Testis (tissue), 5 donors: Measurements from ENCODE around the gene MYH13. TPM values are rescaled to one million over a fixed set of nuclear protein-coding genes. Genes with fewer than 3 reads are reported as not detected.

Source experiments
- DNase-seq: peaks from one replicate; pipeline ENCODE4 v3.0.0-alpha.2; 2019
- H3K27ac ChIP-seq, 2 donors: fragments of 200-600 bp; sonication (generic); one replicate each; pipeline ENCODE4 v1.5.1; 2019
- H3K27me3 ChIP-seq: fragments of 200-600 bp; sonication (generic); one replicate; pipeline ENCODE4 v1.5.1; 2019
- H3K36me3 ChIP-seq: fragments of 200-600 bp; sonication (generic); one replicate; pipeline ENCODE4 v1.5.1; 2017; ENCODE audit warnings: low read depth; ENCODE audit errors: missing control alignments
- H3K4me1 ChIP-seq: fragments of 200-600 bp; sonication (generic); one replicate; pipeline ENCODE4 v1.5.1; 2019
- H3K4me3 ChIP-seq, 2 donors: fragments of 200-600 bp; sonication (generic); one replicate each; pipeline ENCODE4 v1.5.1; 2017 to 2019
- H3K9me3 ChIP-seq: fragments of 200-600 bp; sonication (generic); one replicate; pipeline ENCODE4 v1.5.1; 2017
- CTCF ChIP-seq, 3 experiments: fragments of 450-650 bp in 2 of 3; fragments of 200-600 bp in 1 of 3; sonication (generic) in 1 of 3; IDR thresholded peaks; one replicate each; pipeline ENCODE4 v1.5.1; 2016 to 2019; ENCODE audit warnings: antibody characterized with exemption in 3 of 3, mild to moderate bottlenecking in 2 of 3, moderate library complexity in 1 of 3
- POLR2A ChIP-seq: fragments of 450-650 bp; IDR thresholded peaks from one replicate; pipeline ENCODE4 v1.6.1; 2017; ENCODE audit warnings: antibody characterized with exemption, mild to moderate bottlenecking, moderate library complexity
- WGBS, 2 donors: methylation state at CpG; one replicate each; pipeline ENCODE4 v1.1.5; 2018; 5-methylcytosine and 5-hydroxymethylcytosine counted together
- intact Hi-C: fragments of 100-400 bp; cut with DNase I; formaldehyde crosslinking; loops from one replicate; pipeline ENCODE4 v1.15.1; 2023; ENCODE audit warnings: low total_unique reads
- long read RNA-seq, 2 donors: transcript quantifications; one replicate each; lab custom pipeline, GENCODE V29; 2026
- polyA plus RNA-seq: library from polyadenylated mRNA; stranded (reverse); fragments of 350-450 nt; fragmentation: Illumina TruSeq; extraction: RNeasy Lipid Tissue Mini Kit (QIAGEN cat#74804); gene quantifications from one replicate; pipeline ENCODE4 v1.2.3, GENCODE V29; 2014; ENCODE audit warnings: low read depth, low replicate concordance; ENCODE audit not compliant: insufficient read depth
- total RNA-seq, 2 donors: library from RNA; depleted of rRNA; stranded (reverse); fragments of >200 nt; gene quantifications; one replicate each; pipeline ENCODE4 v1.2.3, GENCODE V29; 2016

The MYH13 gene
- total RNA-seq (under 1 TPM; 0.37 to 0.47 TPM), polyA plus RNA-seq (0.28 TPM)
- long read RNA-seq, donor 1: 0 reads
- long read RNA-seq, donor 2: 0 reads

- no peaks in the 10 kb centered on the region for H3K4me1 ChIP-seq
- TF ChIP-seq CTCF (IDR thresholded peaks at IDR 0.05) (no peak), POLR2A (no peak)
- 76 to 83% methylated on average over 5 of the region's 5 CpGs for WGBS, 2 donors
- H3K4me3 ChIP-seq: no peak within 1 kb of the TSS
- no peak for DNase-seq
- H3K27me3 ChIP-seq: no peaks in the 10 kb centered on the region
- H3K27ac ChIP-seq: no peak within 1 kb of the TSS
- H3K9me3 ChIP-seq: no peaks in the 10 kb centered on the region
- H3K36me3 ChIP-seq: no peaks in the 10 kb centered on the region
- intact Hi-C loops: no loop called here
Measured at GRCh38 chr17:10372906-10373305, at the start of gene MYH13. Gene MYH13 (minus strand): TSS chr17:10373006. CDS start chr17:10364530, 8,476 bp downstream.

- intact Hi-C loops: no loop called here
- WGBS, 2 donors: 88 to 89% methylated on average over 7 of the region's 7 CpGs
- no peaks in the 10 kb centered on the region for H3K4me1 ChIP-seq
- no peaks in the 10 kb centered on the region for H3K36me3 ChIP-seq
- no peak within 1 kb of the TSS for H3K4me3 ChIP-seq
- DNase-seq: no peak
- no peaks in the 10 kb centered on the region for H3K27me3 ChIP-seq
- no peak within 1 kb of the TSS for H3K27ac ChIP-seq
- TF ChIP-seq CTCF (IDR thresholded peaks at IDR 0.05) (no peak), POLR2A (no peak)
- no peaks in the 10 kb centered on the region for H3K9me3 ChIP-seq
Measured at GRCh38 chr17:10421900-10422542, 49.2 kb upstream of the MYH13 start, which contains the start of gene MYH8. Gene MYH8 (minus strand): TSS chr17:10421950. CDS start chr17:10420227, 1,723 bp downstream.

GRCh38 chr17:10421211-10421610 is 48.4 kb upstream of the MYH13 start:
- Histone ChIP-seq H3K27ac (no peak overlapping the region), H3K36me3 (no peaks in the 10 kb centered on the region), H3K4me1 (no peaks in the 10 kb centered on the region), H3K27me3 (no peaks in the 10 kb centered on the region), H3K9me3 (no peaks in the 10 kb centered on the region), H3K4me3 (no peak overlapping the region)
- no peak for TF ChIP-seq CTCF (IDR thresholded peaks at IDR 0.05)
- no peak for TF ChIP-seq POLR2A
- intact Hi-C loops: no loop called here
- 82 to 88% methylated on average over 2 of the region's 2 CpGs for WGBS, 2 donors
- no peak for DNase-seq

GRCh38 chr17:10420811-10421210 is 48.0 kb upstream of the MYH13 start:
- H3K27ac ChIP-seq: no peak overlapping the region
- H3K36me3 ChIP-seq: no peaks in the 10 kb centered on the region
- TF ChIP-seq CTCF (IDR thresholded peaks at IDR 0.05) (no peak), POLR2A (no peak)
- H3K27me3 ChIP-seq: no peaks in the 10 kb centered on the region
- H3K4me1 ChIP-seq: no peaks in the 10 kb centered on the region
- no peak overlapping the region for H3K4me3 ChIP-seq
- intact Hi-C loops: no loop called here
- H3K9me3 ChIP-seq: no peaks in the 10 kb centered on the region
- WGBS, 2 donors: 90 to 96% methylated on average over 2 of the region's 2 CpGs
- no peak for DNase-seq

- H3K27ac ChIP-seq: no peak overlapping the region
- 33 to 55% methylated on average over 3 of the region's 3 CpGs for WGBS, 2 donors
- no peak for DNase-seq
- no peaks in the 10 kb centered on the region for H3K36me3 ChIP-seq
- H3K27me3 ChIP-seq: no peaks in the 10 kb centered on the region
- no peaks in the 10 kb centered on the region for H3K4me1 ChIP-seq
- no peaks in the 10 kb centered on the region for H3K9me3 ChIP-seq
- intact Hi-C loops: no loop called here
- TF ChIP-seq CTCF (IDR thresholded peaks at IDR 0.05): no peak
- no peak for TF ChIP-seq POLR2A
- no peak overlapping the region for H3K4me3 ChIP-seq
Measured at GRCh38 chr17:10417431-10417830, 44.6 kb upstream of the MYH13 start.
